LNCAP (cell line): ENCODE results near the gene PDE9A.

Experiments used
- TF ChIP-seq, protein P1 (sequence below): fragments of 450-650 bp; IDR thresholded peaks from 2 replicates; pipeline ENCODE4 v1.5.1; 2017; ENCODE audit warnings: mild to moderate bottlenecking

Gene PDE9A

DNA sequence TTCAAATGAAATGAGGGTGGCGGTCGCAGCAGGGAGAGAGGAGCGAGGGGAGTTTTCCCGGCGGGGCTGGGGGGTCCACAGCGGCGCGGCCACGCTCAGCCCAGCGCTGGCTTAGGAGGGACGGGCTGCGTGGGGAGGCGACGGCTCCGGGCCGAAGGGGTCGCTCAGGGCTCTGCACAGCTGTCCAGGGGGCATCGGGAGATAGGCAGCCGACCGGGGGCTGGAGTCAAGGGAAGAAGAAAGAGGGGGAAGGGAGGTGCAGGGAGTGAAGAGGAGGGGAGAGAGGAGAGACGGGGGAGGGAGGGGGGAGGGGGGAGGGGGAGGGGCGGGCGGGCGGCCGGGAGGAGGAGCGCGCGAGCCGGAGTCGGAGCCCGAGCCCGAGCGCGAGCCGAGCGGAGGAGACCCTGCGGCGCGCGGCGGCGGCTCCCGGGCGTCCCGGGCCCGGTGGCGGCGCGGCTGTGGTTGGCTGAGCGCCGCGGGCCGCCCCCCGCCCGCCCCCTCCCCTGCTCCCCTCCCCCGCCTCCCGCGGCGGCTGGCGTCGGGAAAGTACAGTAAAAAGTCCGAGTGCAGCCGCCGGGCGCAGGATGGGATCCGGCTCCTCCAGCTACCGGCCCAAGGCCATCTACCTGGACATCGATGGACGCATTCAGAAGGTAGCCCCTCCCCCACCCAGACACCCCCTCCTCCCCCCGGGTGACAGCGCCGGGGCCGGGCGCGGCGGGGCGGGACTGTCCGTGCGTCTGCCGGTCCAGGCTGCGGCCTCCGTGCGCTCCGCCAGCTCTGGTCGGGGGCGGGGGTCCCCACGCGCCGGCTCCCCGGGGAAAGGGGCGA lies at the start of gene PDE9A:
Gene PDE9A, plus strand, starts transcription at position 391 of the 831 bp plus-strand sequence. Its CDS starts 194 bp downstream, at position 585.
- TF ChIP-seq, protein P1, sequence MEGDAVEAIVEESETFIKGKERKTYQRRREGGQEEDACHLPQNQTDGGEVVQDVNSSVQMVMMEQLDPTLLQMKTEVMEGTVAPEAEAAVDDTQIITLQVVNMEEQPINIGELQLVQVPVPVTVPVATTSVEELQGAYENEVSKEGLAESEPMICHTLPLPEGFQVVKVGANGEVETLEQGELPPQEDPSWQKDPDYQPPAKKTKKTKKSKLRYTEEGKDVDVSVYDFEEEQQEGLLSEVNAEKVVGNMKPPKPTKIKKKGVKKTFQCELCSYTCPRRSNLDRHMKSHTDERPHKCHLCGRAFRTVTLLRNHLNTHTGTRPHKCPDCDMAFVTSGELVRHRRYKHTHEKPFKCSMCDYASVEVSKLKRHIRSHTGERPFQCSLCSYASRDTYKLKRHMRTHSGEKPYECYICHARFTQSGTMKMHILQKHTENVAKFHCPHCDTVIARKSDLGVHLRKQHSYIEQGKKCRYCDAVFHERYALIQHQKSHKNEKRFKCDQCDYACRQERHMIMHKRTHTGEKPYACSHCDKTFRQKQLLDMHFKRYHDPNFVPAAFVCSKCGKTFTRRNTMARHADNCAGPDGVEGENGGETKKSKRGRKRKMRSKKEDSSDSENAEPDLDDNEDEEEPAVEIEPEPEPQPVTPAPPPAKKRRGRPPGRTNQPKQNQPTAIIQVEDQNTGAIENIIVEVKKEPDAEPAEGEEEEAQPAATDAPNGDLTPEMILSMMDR: no peak

DNA sequence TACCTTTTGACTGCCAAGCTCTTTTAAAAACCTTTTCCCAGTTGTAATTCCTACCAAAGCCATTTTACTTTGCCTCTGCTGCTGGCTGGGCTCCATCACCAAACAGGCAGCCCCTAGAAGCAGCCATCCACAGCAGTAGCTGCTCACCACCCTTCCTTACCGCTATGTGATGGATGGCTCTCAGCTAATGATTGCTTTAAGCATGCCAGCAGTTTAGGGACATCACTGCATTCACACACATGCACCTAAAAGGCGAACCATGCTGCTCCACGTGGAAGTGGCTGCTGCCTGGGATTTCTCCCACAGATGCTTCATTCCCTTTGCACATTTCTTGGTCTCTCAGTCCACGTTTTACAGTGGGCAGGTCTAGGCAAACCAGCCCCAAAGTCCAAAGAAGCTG lies 46.3 kb upstream of the PDE9A start:
- TF ChIP-seq, protein P1: no peak

DNA sequence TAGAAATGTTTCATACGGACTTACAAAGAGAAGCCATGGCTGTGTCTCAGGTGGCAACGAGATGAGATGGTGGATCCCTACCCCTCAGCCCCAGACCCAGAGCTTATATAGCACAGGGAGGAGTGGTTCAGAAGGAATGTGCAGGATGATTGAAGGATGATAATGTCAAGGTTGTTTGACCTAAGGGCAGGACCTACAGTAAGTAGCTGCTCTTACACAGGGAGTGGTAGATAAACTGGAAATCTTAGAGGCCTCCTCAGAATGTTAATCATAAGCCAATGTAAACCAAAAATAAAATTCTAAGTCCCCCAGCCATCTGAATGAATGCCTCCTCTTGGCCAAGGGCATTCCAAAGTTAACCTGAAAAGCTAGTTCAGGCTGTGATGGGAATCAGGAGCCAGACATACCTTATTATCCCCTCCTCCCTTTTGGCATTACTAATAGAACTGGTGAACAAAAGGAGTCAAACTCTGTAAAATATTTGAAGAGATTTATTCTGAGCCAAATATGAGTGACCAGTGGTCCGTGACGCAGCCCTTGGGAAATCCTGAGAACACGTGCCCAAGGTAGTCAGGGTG lies 45.8 kb upstream of the PDE9A start:
- TF ChIP-seq, protein P1: no peak

DNA sequence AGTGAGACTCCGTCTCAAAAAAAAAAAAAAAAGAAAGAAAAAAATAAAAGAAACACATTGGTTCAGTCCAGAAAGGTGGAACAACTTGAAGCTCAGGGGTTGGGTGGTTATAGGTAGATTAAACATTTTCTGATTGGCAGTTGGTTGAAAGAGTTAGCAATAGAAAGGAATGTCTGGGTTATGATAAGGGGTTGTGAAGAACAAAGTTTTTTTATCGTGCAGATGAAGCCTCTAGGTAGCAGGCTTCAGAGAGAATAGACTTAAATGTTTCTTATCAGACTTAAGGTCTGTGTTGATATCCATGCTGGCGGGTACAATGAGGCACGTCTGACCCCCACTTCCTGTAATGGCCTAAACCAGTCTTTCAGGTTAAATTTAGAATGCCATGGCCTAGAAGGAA lies 45.0 kb upstream of the PDE9A start:
- TF ChIP-seq, protein P1: no peak

DNA sequence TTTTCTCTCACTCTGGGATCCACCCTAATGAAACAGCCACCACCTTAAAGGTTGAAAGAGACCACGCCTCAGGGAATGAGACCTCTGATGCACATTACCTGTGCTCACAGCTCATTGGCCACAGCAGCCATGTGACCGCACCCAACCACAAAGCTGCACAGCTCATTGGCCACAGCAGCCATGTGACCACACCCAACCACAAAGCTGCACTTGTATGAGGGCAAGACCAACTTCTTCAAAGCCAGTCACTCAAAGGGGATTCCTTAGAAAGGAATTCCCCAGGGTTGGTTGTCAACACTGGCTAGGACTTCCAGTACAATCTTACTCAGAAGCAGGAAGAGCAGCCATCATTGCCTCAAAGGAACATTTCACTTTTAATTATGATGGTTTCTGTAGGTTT lies 43.6 kb upstream of the PDE9A start:
- TF ChIP-seq, protein P1: no peak

DNA sequence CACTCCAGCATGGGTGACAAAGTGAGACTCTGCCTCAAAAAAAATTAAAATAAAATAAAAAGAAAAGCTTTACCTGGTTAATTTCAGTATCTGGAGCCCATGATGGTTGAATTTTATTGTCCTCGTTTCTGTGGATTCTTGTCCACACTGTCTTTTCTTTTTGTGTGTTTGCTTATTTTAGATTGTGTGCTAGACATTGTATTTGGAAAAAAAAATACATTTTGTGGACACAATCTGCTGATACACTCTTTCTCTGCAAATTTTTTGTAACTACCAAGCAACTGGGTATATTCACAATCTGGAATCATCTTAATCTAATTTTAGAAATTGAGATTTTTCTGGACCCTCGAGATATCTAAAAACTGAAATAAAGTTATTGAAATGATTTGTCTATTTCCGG lies 41.6 kb upstream of the PDE9A start:
- TF ChIP-seq, protein P1: no peak

DNA sequence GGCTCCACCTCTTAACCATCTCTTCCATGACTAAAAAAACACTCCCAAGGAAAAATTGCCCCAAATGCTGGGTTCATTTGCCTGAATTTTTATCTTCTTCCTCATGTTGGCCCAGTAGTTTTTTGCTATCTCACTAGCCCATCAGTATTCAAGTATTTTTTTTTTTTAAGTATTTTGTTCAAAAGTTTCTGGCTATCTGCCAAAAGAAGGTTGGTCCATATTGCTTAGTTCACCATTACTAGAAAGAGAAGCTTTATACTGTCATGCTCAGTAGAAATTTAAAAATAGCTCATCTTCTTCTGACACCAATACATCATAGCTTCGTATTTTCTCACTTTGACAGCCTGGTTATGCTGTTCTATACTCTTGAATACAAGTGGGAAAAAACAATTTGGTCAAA lies 41.0 kb upstream of the PDE9A start:
- TF ChIP-seq, protein P1: no peak
